Mesenchymal stem cell (in vitro differentiated cells and primary cell): ENCODE measurements around the gene CATSPERD.

ENCODE experiments used
- DNase-seq: peaks from one replicate; pipeline ENCODE4 v3.0.0-alpha.2; 2013
- H2AFZ ChIP-seq: one replicate; pipeline ENCODE4 v1.6.1; 2013; ENCODE audit warnings: low read depth, mild to moderate bottlenecking, control low read depth, inconsistent platforms, low read length, moderate library complexity
- H2AK5ac ChIP-seq: 2 replicates; pipeline ENCODE4 v1.6.1; 2013; ENCODE audit warnings: low read length, moderate library complexity, mild to moderate bottlenecking, inconsistent platforms; ENCODE audit not compliant: severe bottlenecking
- H2BK120ac ChIP-seq: one replicate; pipeline ENCODE4 v1.6.1; 2013; ENCODE audit warnings: low read depth, mild to moderate bottlenecking, inconsistent platforms, low read length, moderate library complexity
- H2BK12ac ChIP-seq, 2 experiments: one replicate each; pipeline ENCODE4 v1.6.1; 2013; ENCODE audit warnings: inconsistent platforms in 2 of 2, low read length in 2 of 2, mild to moderate bottlenecking in 2 of 2, moderate library complexity in 2 of 2, control low read depth in 1 of 2
- H2BK15ac ChIP-seq: one replicate; pipeline ENCODE4 v1.6.1; 2013; ENCODE audit warnings: mild to moderate bottlenecking, low read depth, inconsistent platforms; ENCODE audit not compliant: poor library complexity, severe bottlenecking
- H2BK5ac ChIP-seq: 2 replicates; pipeline ENCODE4 v1.6.1; 2013; ENCODE audit warnings: low read depth, mild to moderate bottlenecking, low read length, control low read depth, inconsistent platforms; ENCODE audit not compliant: poor library complexity, severe bottlenecking
- H3K14ac ChIP-seq, 2 experiments: one replicate each; pipeline ENCODE4 v1.6.1; 2013; ENCODE audit warnings: inconsistent platforms in 2 of 2, low read length in 2 of 2, control low read depth in 1 of 2, mild to moderate bottlenecking in 1 of 2, moderate library complexity in 1 of 2
- H3K18ac ChIP-seq, 2 experiments: one replicate each; pipeline ENCODE4 v1.6.1; 2013; ENCODE audit warnings: inconsistent platforms in 2 of 2, low read length in 2 of 2, control low read depth in 1 of 2, low read depth in 1 of 2, mild to moderate bottlenecking in 1 of 2
- H3K23ac ChIP-seq, 2 experiments: one replicate each; pipeline ENCODE4 v1.6.1; 2013; ENCODE audit warnings: inconsistent platforms in 2 of 2, low read length in 2 of 2, mild to moderate bottlenecking in 2 of 2, moderate library complexity in 2 of 2, control low read depth in 1 of 2
- H3K27ac ChIP-seq: 2 replicates; pipeline ENCODE4 v1.5.1; 2013; ENCODE audit warnings: mild to moderate bottlenecking, moderate library complexity, low read length, control low read depth, inconsistent platforms; ENCODE audit not compliant: poor library complexity, severe bottlenecking
- H3K27me3 ChIP-seq, 2 experiments: 2 replicates each; pipeline versions ENCODE4 v1.6.1 to v1.7.0; 2013; ENCODE audit warnings: low read length in 2 of 2, mild to moderate bottlenecking in 2 of 2, moderate library complexity in 2 of 2, control low read depth in 1 of 2, inconsistent platforms in 1 of 2; ENCODE audit not compliant: control insufficient read depth in 1 of 2, insufficient read depth in 1 of 2
- H3K36me3 ChIP-seq, 2 experiments: 2 replicates each; pipeline versions ENCODE4 v1.6.1 to v1.7.0; 2013; ENCODE audit warnings: low read length in 2 of 2, control low read depth in 1 of 2, inconsistent platforms in 1 of 2, low read depth in 1 of 2, mild to moderate bottlenecking in 1 of 2; ENCODE audit not compliant: insufficient read depth in 2 of 2, control insufficient read depth in 1 of 2
- H3K4ac ChIP-seq, 2 experiments: one replicate each; pipeline ENCODE4 v1.6.1; 2013; ENCODE audit warnings: inconsistent platforms in 2 of 2, low read length in 2 of 2, mild to moderate bottlenecking in 2 of 2, moderate library complexity in 2 of 2, control low read depth in 1 of 2, low read depth in 1 of 2
- H3K4me1 ChIP-seq: 2 replicates; pipeline ENCODE4 v1.6.1; 2013; ENCODE audit warnings: low read depth, low read length, control low read depth; ENCODE audit not compliant: control insufficient read depth, insufficient read depth
- H3K4me2 ChIP-seq: 2 replicates; pipeline ENCODE4 v1.6.1; 2013; ENCODE audit warnings: low read length, mild to moderate bottlenecking, inconsistent platforms; ENCODE audit not compliant: poor library complexity, severe bottlenecking
- H3K4me3 ChIP-seq, 2 experiments: 2 replicates each; pipeline versions ENCODE4 v1.5.1 to v1.7.0; 2013; ENCODE audit warnings: low read length in 2 of 2, mild to moderate bottlenecking in 2 of 2, control low read depth in 1 of 2, low read depth in 1 of 2; ENCODE audit not compliant: insufficient read depth in 1 of 2
- H3K79me1 ChIP-seq: replicated peaks from 2 replicates; pipeline ENCODE4 v1.6.1; 2013; ENCODE audit warnings: mild to moderate bottlenecking, control low read depth, low read length, inconsistent platforms; ENCODE audit not compliant: poor library complexity, severe bottlenecking
- H3K9ac ChIP-seq: 2 replicates; pipeline ENCODE4 v1.7.0; 2013; ENCODE audit warnings: mild to moderate bottlenecking, low read length, moderate library complexity
- H3K9me3 ChIP-seq: 2 replicates; pipeline ENCODE4 v1.7.0; 2013; ENCODE audit warnings: mild to moderate bottlenecking, low read length; ENCODE audit not compliant: control insufficient read depth
- H4K8ac ChIP-seq: one replicate; pipeline ENCODE4 v1.6.1; 2013; ENCODE audit warnings: inconsistent platforms, mild to moderate bottlenecking, low read length, moderate library complexity
- H4K91ac ChIP-seq: one replicate; pipeline ENCODE4 v1.6.1; 2013; ENCODE audit warnings: mild to moderate bottlenecking, low read length, inconsistent platforms
- WGBS: methylation state at CpG from one replicate; pipeline ENCODE4 v1.1.7; 2013; ENCODE audit warnings: mixed read lengths; 5-methylcytosine and 5-hydroxymethylcytosine counted together

CATSPERD gene

GRCh38 chr19:5800361-5801270 is 80.2 kb downstream of the CATSPERD start:
- H3K79me1 ChIP-seq, result no peaks in the 10 kb centered on the region
- peaks cover 16% of the 10 kb centered on the region for H3K4me1 ChIP-seq
- H3K18ac ChIP-seq, result no peak overlapping the region
- H3K9me3 ChIP-seq, result no peaks in the 10 kb centered on the region
- no peak overlapping the region for H3K23ac ChIP-seq
- H2AK5ac ChIP-seq, result no peak overlapping the region
- no peak overlapping the region for H3K9ac ChIP-seq
- WGBS, result 82% methylated on average over 17 of the region's 17 CpGs
- H3K4ac ChIP-seq, result no peak overlapping the region
- no peak overlapping the region for H2BK15ac ChIP-seq
- H3K27me3 ChIP-seq, result peaks cover 15 to 42% of the 10 kb centered on the region in 2 experiments
- peak overlapping the region in 1 of 2 experiments; percentile 54 for H2BK12ac ChIP-seq
- no peak overlapping the region for H3K14ac ChIP-seq
- no peak overlapping the region for H3K4me3 ChIP-seq
- DNase-seq, result no peak
- no peak overlapping the region for H2BK5ac ChIP-seq
- H4K91ac ChIP-seq, result peak overlapping the region; percentile 7
- H3K4me2 ChIP-seq, result no peak overlapping the region
- H4K8ac ChIP-seq, result no peak overlapping the region
- no peaks in the 10 kb centered on the region for H3K36me3 ChIP-seq
- no peak overlapping the region for H3K27ac ChIP-seq
- no peak overlapping the region for H2AFZ ChIP-seq
- H2BK120ac ChIP-seq, result no peak overlapping the region

GRCh38 chr19:5801796-5802619 is 81.6 kb downstream of the CATSPERD start:
- peak; percentile 47 for DNase-seq
- H2AFZ ChIP-seq, result no peak overlapping the region
- WGBS, result 35% methylated on average over 28 of the region's 33 CpGs
- H3K27me3 ChIP-seq, result peaks cover 28 to 56% of the 10 kb centered on the region in 2 experiments
- peaks cover 17% of the 10 kb centered on the region for H3K4me1 ChIP-seq
- H3K27ac ChIP-seq, result no peak overlapping the region
- H4K8ac ChIP-seq, result no peak overlapping the region
- no peak overlapping the region for H2BK5ac ChIP-seq
- no peak overlapping the region for H4K91ac ChIP-seq
- no peaks in the 10 kb centered on the region for H3K9me3 ChIP-seq
- H3K14ac ChIP-seq, result no peak overlapping the region
- no peak overlapping the region for H3K4me2 ChIP-seq
- H2BK15ac ChIP-seq, result no peak overlapping the region
- H3K36me3 ChIP-seq, result no peaks in the 10 kb centered on the region
- no peak overlapping the region for H2BK12ac ChIP-seq
- no peak overlapping the region for H2BK120ac ChIP-seq
- no peak overlapping the region for H3K18ac ChIP-seq
- no peak overlapping the region for H3K4me3 ChIP-seq
- H3K9ac ChIP-seq, result no peak overlapping the region
- H3K4ac ChIP-seq, result no peak overlapping the region
- H2AK5ac ChIP-seq, result no peak overlapping the region
- H3K23ac ChIP-seq, result no peak overlapping the region
- no peaks in the 10 kb centered on the region for H3K79me1 ChIP-seq

- no peak for DNase-seq
- Histone ChIP-seq H2BK120ac (no peak overlapping the region), H3K18ac (peak overlapping the region; percentile 0 to 85), H4K8ac (peak overlapping the region; percentile 10), H3K4me3 (peak overlapping the region; percentile 43 to 76), H2AK5ac (no peak overlapping the region), H3K4me1 (peaks cover 17% of the 10 kb centered on the region), H3K79me1 (no peaks in the 10 kb centered on the region), H2BK15ac (no peak overlapping the region), H2AFZ (peak overlapping the region; percentile 83), H3K4ac (peak overlapping the region in 1 of 2 experiments; percentile 37), H3K23ac (peak overlapping the region in 1 of 2 experiments; percentile 94), H3K14ac (peak overlapping the region in 1 of 2 experiments; percentile 92), H3K27ac (no peak overlapping the region), H3K4me2 (peak overlapping the region; percentile 76), H3K27me3 (peaks cover 33 to 53% of the 10 kb centered on the region in 2 experiments), H3K9ac (peak overlapping the region; percentile 69), H4K91ac (peak overlapping the region; percentile 1), H2BK12ac (peak overlapping the region in 1 of 2 experiments; percentile 59), H3K9me3 (no peaks in the 10 kb centered on the region), H3K36me3 (no peaks in the 10 kb centered on the region), H2BK5ac (no peak overlapping the region)
- 11% methylated on average over 8 of the region's 8 CpGs for WGBS
Observed at GRCh38 chr19:5803441-5803751, 83.0 kb downstream of the CATSPERD start.
